GM23338 (cell line): ENCODE results near the gene CFAP57. TPM values are rescaled to one million over a fixed set of nuclear protein-coding genes. Genes with fewer than 3 reads are reported as not detected.

Experiments
- ATAC-seq: fragments of 200-7000 bp; cut with Tn5 transposase; 3 replicates; pipeline ENCODE4 v1.9.1; 2020
- DNase-seq: peaks from one replicate; pipeline ENCODE4 v3.0.0-alpha.2; 2015; ENCODE audit warnings: low spot score
- H2AFZ ChIP-seq: fragments of 200-600 bp; sonication (generic); 2 replicates; pipeline ENCODE4 v1.8.0; 2016; ENCODE audit warnings: antibody characterized with exemption, mild to moderate bottlenecking, moderate library complexity
- H3F3A ChIP-seq: fragments of 200-600 bp; sonication (generic); replicated peaks from 2 replicates; pipeline ENCODE4 v1.8.0; 2017; ENCODE audit warnings: antibody characterized with exemption, mixed run types, low read depth
- H3K27ac ChIP-seq: fragments of 200-600 bp; sonication (generic); 2 replicates; pipeline ENCODE4 v1.6.1; 2016; ENCODE audit warnings: low read depth
- H3K27me3 ChIP-seq: fragments of 200-600 bp; sonication (generic); 2 replicates; pipeline ENCODE4 v1.8.0; 2016; ENCODE audit warnings: mild to moderate bottlenecking, mixed run types, moderate library complexity; ENCODE audit not compliant: insufficient read depth
- H3K36me3 ChIP-seq: fragments of 200-600 bp; sonication (generic); 2 replicates; pipeline ENCODE4 v1.8.0; 2016; ENCODE audit warnings: mild to moderate bottlenecking; ENCODE audit not compliant: insufficient read depth
- H3K4me1 ChIP-seq: fragments of 200-600 bp; sonication (generic); 2 replicates; pipeline ENCODE4 v1.8.0; 2016; ENCODE audit warnings: mild to moderate bottlenecking, moderate library complexity; ENCODE audit not compliant: insufficient read depth
- H3K4me2 ChIP-seq: fragments of 200-600 bp; sonication (generic); 2 replicates; pipeline ENCODE4 v1.7.1; 2017; ENCODE audit warnings: mixed run types
- H3K4me3 ChIP-seq: fragments of 200-600 bp; sonication (generic); 2 replicates; pipeline ENCODE4 v1.6.1; 2016; ENCODE audit warnings: mixed run types
- H3K79me2 ChIP-seq: fragments of 200-600 bp; sonication (generic); replicated peaks from 2 replicates; pipeline ENCODE4 v1.8.0; 2017; ENCODE audit warnings: mild to moderate bottlenecking; ENCODE audit not compliant: insufficient read depth
- H3K9me2 ChIP-seq: fragments of 200-600 bp; sonication (generic); 2 replicates; pipeline ENCODE4 v1.8.0; 2017; ENCODE audit not compliant: insufficient read depth
- H4K20me1 ChIP-seq: fragments of 200-600 bp; sonication (generic); replicated peaks from 2 replicates; pipeline ENCODE4 v1.8.0; 2017; ENCODE audit warnings: mild to moderate bottlenecking; ENCODE audit not compliant: insufficient read depth
- H3K27ac Mint-ChIP-seq: 2 replicates; pipeline ENCODE4 v1.8.0; 2020; ENCODE audit warnings: inconsistent platforms, mild to moderate bottlenecking, moderate library complexity, mixed read lengths
- H3K27me3 Mint-ChIP-seq: 3 replicates; pipeline ENCODE4 v1.8.0; 2022; ENCODE audit warnings: low read depth, mild to moderate bottlenecking, moderate library complexity, mixed read lengths, inconsistent platforms; ENCODE audit not compliant: insufficient read depth, poor library complexity
- H3K36me3 Mint-ChIP-seq: 3 replicates; pipeline ENCODE4 v1.8.0; 2021; ENCODE audit warnings: low read depth, mild to moderate bottlenecking, inconsistent platforms, moderate library complexity, mixed read lengths
- H3K4me1 Mint-ChIP-seq: 3 replicates; pipeline ENCODE4 v1.8.0; 2020; ENCODE audit warnings: mild to moderate bottlenecking, inconsistent platforms, mixed read lengths
- H3K4me3 Mint-ChIP-seq: 3 replicates; pipeline ENCODE4 v1.8.0; 2021; ENCODE audit warnings: moderate library complexity, mild to moderate bottlenecking, inconsistent platforms, mixed read lengths
- H3K9me3 Mint-ChIP-seq: 3 replicates; pipeline ENCODE4 v1.8.0; 2020; ENCODE audit warnings: moderate library complexity, mild to moderate bottlenecking, inconsistent platforms, mixed read lengths
- CREB1 ChIP-seq: fragments of 250-450 bp; sonication (Bioruptor Pico); IDR thresholded peaks from 2 replicates; pipeline ENCODE4 v1.5.0; 2020; ENCODE audit warnings: low read depth, mild to moderate bottlenecking, moderate library complexity
- EZH2phosphoT487 ChIP-seq: fragments of 200-600 bp; sonication (generic); IDR thresholded peaks from one replicate; pipeline ENCODE4 v1.8.1; 2018; ENCODE audit warnings: antibody characterized with exemption; ENCODE audit not compliant: unreplicated experiment
- JUNB ChIP-seq: IDR thresholded peaks from one replicate; pipeline ENCODE4 v1.6.1; 2016; ENCODE audit warnings: antibody characterized with exemption; ENCODE audit not compliant: unreplicated experiment
- NANOG ChIP-seq: IDR thresholded peaks from 2 replicates; pipeline ENCODE4 v1.6.1; 2016; ENCODE audit warnings: antibody characterized with exemption, borderline replicate concordance
- POLR2AphosphoS5 ChIP-seq: IDR thresholded peaks from 2 replicates; pipeline ENCODE4 v1.6.1; 2016; ENCODE audit warnings: antibody characterized with exemption, low read depth
- ZNF331 ChIP-seq: fragments of 250-450 bp; sonication (Bioruptor Pico); IDR thresholded peaks from 2 replicates; pipeline ENCODE4 v1.5.0; 2020; ENCODE audit warnings: low read depth, mild to moderate bottlenecking, moderate library complexity
- polyA plus RNA-seq: library from polyadenylated mRNA; unstranded; fragments of >200 nt; fragmentation: Nextera tagmentation; extraction: Ambion mirVana; gene quantifications from 2 replicates; pipeline ENCODE4 v1.2.1, GENCODE V29; 2016
- total RNA-seq: library from RNA; depleted of rRNA; stranded (reverse); fragments of >200 nt; shearing (Covaris generic); gene quantifications from 2 replicates; pipeline ENCODE4 v1.2.3, GENCODE V29; 2014
- TF ChIP-seq, protein P1 (sequence below): fragments of 250-450 bp; sonication (Bioruptor Pico); IDR thresholded peaks from 2 replicates; pipeline ENCODE4 v1.5.0; 2020; ENCODE audit warnings: mild to moderate bottlenecking, moderate library complexity
- TF ChIP-seq, protein P2 (sequence below), 2 experiments: fragments of 200-600 bp in 1 of 2; sonication (generic) in 1 of 2; conservative IDR thresholded peaks; 2 replicates each; pipeline versions ENCODE4 v1.5.1 to v1.6.1; 2016 to 2017; ENCODE audit warnings: antibody characterized with exemption in 2 of 2, low read depth in 2 of 2, mild to moderate bottlenecking in 2 of 2, moderate library complexity in 1 of 2
- TF ChIP-seq, protein P3 (sequence below): IDR thresholded peaks from one replicate; pipeline ENCODE4 v1.6.1; 2018; ENCODE audit warnings: antibody characterized with exemption; ENCODE audit not compliant: unreplicated experiment

The CFAP57 gene
- total and polyA plus RNA-seq, 2 experiments from 2014 or later, result 0.37 to 0.38 TPM

DNA sequence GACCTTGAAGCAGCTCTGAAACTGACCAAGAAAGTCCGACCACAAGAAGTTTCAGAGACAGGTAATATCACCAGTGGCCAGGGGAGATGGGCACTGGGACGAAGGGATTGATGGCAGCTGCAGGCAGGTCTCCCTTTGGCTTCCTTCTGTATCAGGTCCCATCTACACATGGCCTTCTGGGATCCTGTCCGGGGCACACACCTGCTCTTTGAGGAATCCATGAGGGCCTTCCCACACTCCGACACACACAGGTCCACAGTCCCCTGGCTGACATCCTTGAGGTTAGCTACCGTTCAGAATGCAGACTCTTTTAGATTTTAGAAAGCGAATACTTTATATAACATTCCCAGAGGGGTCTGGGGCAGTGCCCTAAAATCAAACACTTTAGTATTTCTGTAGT lies 71.2 kb downstream of the CFAP57 start:
- TF ChIP-seq NANOG, result no peak
- no peak for TF ChIP-seq CREB1 (CRISPR knock-in tag)
- TF ChIP-seq ZNF331 (CRISPR knock-in tag), result no peak
- TF ChIP-seq JUNB, result no peak
- TF ChIP-seq, protein P1, sequence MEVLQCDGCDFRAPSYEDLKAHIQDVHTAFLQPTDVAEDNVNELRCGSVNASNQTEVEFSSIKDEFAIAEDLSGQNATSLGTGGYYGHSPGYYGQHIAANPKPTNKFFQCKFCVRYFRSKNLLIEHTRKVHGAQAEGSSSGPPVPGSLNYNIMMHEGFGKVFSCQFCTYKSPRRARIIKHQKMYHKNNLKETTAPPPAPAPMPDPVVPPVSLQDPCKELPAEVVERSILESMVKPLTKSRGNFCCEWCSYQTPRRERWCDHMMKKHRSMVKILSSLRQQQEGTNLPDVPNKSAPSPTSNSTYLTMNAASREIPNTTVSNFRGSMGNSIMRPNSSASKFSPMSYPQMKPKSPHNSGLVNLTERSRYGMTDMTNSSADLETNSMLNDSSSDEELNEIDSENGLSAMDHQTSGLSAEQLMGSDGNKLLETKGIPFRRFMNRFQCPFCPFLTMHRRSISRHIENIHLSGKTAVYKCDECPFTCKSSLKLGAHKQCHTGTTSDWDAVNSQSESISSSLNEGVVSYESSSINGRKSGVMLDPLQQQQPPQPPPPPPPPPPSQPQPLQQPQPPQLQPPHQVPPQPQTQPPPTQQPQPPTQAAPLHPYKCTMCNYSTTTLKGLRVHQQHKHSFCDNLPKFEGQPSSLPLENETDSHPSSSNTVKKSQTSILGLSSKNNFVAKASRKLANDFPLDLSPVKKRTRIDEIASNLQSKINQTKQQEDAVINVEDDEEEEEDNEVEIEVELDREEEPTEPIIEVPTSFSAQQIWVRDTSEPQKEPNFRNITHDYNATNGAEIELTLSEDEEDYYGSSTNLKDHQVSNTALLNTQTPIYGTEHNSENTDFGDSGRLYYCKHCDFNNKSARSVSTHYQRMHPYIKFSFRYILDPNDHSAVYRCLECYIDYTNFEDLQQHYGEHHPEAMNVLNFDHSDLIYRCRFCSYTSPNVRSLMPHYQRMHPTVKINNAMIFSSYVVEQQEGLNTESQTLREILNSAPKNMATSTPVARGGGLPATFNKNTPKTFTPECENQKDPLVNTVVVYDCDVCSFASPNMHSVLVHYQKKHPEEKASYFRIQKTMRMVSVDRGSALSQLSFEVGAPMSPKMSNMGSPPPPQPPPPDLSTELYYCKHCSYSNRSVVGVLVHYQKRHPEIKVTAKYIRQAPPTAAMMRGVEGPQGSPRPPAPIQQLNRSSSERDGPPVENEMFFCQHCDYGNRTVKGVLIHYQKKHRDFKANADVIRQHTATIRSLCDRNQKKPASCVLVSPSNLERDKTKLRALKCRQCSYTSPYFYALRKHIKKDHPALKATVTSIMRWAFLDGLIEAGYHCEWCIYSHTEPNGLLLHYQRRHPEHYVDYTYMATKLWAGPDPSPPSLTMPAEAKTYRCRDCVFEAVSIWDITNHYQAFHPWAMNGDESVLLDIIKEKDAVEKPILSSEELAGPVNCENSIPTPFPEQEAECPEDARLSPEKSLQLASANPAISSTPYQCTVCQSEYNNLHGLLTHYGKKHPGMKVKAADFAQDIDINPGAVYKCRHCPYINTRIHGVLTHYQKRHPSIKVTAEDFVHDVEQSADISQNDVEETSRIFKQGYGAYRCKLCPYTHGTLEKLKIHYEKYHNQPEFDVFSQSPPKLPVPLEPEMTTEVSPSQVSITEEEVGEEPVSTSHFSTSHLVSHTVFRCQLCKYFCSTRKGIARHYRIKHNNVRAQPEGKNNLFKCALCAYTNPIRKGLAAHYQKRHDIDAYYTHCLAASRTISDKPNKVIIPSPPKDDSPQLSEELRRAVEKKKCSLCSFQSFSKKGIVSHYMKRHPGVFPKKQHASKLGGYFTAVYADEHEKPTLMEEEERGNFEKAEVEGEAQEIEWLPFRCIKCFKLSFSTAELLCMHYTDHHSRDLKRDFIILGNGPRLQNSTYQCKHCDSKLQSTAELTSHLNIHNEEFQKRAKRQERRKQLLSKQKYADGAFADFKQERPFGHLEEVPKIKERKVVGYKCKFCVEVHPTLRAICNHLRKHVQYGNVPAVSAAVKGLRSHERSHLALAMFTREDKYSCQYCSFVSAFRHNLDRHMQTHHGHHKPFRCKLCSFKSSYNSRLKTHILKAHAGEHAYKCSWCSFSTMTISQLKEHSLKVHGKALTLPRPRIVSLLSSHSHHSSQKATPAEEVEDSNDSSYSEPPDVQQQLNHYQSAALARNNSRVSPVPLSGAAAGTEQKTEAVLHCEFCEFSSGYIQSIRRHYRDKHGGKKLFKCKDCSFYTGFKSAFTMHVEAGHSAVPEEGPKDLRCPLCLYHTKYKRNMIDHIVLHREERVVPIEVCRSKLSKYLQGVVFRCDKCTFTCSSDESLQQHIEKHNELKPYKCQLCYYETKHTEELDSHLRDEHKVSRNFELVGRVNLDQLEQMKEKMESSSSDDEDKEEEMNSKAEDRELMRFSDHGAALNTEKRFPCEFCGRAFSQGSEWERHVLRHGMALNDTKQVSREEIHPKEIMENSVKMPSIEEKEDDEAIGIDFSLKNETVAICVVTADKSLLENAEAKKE (CRISPR knock-in tag), result no peak
- TF ChIP-seq EZH2phosphoT487, result no peak
- TF ChIP-seq, protein P2, sequence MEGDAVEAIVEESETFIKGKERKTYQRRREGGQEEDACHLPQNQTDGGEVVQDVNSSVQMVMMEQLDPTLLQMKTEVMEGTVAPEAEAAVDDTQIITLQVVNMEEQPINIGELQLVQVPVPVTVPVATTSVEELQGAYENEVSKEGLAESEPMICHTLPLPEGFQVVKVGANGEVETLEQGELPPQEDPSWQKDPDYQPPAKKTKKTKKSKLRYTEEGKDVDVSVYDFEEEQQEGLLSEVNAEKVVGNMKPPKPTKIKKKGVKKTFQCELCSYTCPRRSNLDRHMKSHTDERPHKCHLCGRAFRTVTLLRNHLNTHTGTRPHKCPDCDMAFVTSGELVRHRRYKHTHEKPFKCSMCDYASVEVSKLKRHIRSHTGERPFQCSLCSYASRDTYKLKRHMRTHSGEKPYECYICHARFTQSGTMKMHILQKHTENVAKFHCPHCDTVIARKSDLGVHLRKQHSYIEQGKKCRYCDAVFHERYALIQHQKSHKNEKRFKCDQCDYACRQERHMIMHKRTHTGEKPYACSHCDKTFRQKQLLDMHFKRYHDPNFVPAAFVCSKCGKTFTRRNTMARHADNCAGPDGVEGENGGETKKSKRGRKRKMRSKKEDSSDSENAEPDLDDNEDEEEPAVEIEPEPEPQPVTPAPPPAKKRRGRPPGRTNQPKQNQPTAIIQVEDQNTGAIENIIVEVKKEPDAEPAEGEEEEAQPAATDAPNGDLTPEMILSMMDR (conservative IDR thresholded peaks at IDR 0.05; ENCODE audit: low read depth in 2 of 2), result no peak
- TF ChIP-seq POLR2AphosphoS5, result no peak
- TF ChIP-seq, protein P3, sequence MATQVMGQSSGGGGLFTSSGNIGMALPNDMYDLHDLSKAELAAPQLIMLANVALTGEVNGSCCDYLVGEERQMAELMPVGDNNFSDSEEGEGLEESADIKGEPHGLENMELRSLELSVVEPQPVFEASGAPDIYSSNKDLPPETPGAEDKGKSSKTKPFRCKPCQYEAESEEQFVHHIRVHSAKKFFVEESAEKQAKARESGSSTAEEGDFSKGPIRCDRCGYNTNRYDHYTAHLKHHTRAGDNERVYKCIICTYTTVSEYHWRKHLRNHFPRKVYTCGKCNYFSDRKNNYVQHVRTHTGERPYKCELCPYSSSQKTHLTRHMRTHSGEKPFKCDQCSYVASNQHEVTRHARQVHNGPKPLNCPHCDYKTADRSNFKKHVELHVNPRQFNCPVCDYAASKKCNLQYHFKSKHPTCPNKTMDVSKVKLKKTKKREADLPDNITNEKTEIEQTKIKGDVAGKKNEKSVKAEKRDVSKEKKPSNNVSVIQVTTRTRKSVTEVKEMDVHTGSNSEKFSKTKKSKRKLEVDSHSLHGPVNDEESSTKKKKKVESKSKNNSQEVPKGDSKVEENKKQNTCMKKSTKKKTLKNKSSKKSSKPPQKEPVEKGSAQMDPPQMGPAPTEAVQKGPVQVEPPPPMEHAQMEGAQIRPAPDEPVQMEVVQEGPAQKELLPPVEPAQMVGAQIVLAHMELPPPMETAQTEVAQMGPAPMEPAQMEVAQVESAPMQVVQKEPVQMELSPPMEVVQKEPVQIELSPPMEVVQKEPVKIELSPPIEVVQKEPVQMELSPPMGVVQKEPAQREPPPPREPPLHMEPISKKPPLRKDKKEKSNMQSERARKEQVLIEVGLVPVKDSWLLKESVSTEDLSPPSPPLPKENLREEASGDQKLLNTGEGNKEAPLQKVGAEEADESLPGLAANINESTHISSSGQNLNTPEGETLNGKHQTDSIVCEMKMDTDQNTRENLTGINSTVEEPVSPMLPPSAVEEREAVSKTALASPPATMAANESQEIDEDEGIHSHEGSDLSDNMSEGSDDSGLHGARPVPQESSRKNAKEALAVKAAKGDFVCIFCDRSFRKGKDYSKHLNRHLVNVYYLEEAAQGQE, result no peak
- Mint-ChIP-seq H3K9me3 (peaks cover 51% of the 10 kb centered on the region), H3K4me1 (no peaks in the 10 kb centered on the region; the same call in 2 of the 3 replicates), H3K4me3 (no peak overlapping the region), H3K36me3 (peaks cover 17% of the 10 kb centered on the region), H3K27ac (no peak overlapping the region), H3K27me3 (peaks cover 8% of the 10 kb centered on the region)
- Histone ChIP-seq H3K27me3 (no peaks in the 10 kb centered on the region), H3K4me2 (no peak overlapping the region), H3K9me2 (peaks cover 4% of the 10 kb centered on the region; the same call in 1 of the 2 replicates), H3K27ac (no peak overlapping the region), H2AFZ (no peak overlapping the region), H3K79me2 (no peaks in the 10 kb centered on the region), H3K4me1 (no peaks in the 10 kb centered on the region), H3K36me3 (no peaks in the 10 kb centered on the region), H3K4me3 (no peak overlapping the region), H4K20me1 (no peaks in the 10 kb centered on the region), H3F3A (no peaks in the 10 kb centered on the region)
- no peak for ATAC-seq
- no peak for DNase-seq
